HEK293 (cell line): ENCODE results near the gene ADIPOR2.
A peak's percentile ranks its signal among the peaks of the same experiment; 100 is the strongest.

Experiments
- CTCF ChIA-PET: fragments of 350-600 bp; formaldehyde crosslinking; extraction: SDS; loops from one replicate; lab custom pipeline; 2021; ENCODE audit warnings: antibody characterized with exemption; lab: Yijun Ruan, JAX
- POLR2A ChIA-PET: fragments of 300-600 bp; formaldehyde crosslinking; extraction: SDS; loops from one replicate; lab custom pipeline; 2020; ENCODE audit warnings: antibody characterized with exemption, inconsistent platforms; lab: Yijun Ruan, JAX
- H3K27ac ChIP-seq: fragments of 200-500 bp; sonication (Bioruptor generic); 2 replicates; pipeline ENCODE4 v1.5.1; 2014; ENCODE audit warnings: low read depth, low read length, control low read depth, inconsistent platforms; ENCODE audit errors: extremely low read depth
- H3K36me3 ChIP-seq, 2 experiments: fragments of 200-500 bp in 1 of 2; sonication (Bioruptor generic) in 1 of 2; 1 replicate in 1 of 2; 2 replicates in 1 of 2; pipeline ENCODE4 v1.5.1; 2014 to 2017; ENCODE audit warnings: inconsistent platforms in 2 of 2, low read length in 2 of 2; ENCODE audit not compliant: control insufficient read depth in 2 of 2, insufficient read depth in 1 of 2
- H3K4me1 ChIP-seq: fragments of 200-500 bp; sonication (Bioruptor generic); 2 replicates; pipeline ENCODE4 v1.5.1; 2014; ENCODE audit warnings: mild to moderate bottlenecking, low read length, inconsistent platforms; ENCODE audit not compliant: control insufficient read depth, insufficient read depth
- H3K4me3 ChIP-seq: 2 replicates; pipeline ENCODE4 v1.5.1; 2011; ENCODE audit warnings: low read depth, mild to moderate bottlenecking, control low read depth, low read length, moderate library complexity
- H3K9me3 ChIP-seq: fragments of 200-500 bp; sonication (Bioruptor generic); 2 replicates; pipeline ENCODE4 v1.5.1; 2014; ENCODE audit warnings: low read depth, low read length, inconsistent platforms; ENCODE audit not compliant: control insufficient read depth, insufficient read depth
- BCL11A ChIP-seq: fragments of 450-650 bp; formaldehyde crosslinking; IDR thresholded peaks from 2 replicates; pipeline ENCODE4 v1.5.1; 2016; ENCODE audit warnings: low read depth, missing biosample characterization, missing genetic modification characterization
- FEZF1 ChIP-seq: fragments of 450-650 bp; formaldehyde crosslinking; IDR thresholded peaks from 2 replicates; pipeline ENCODE4 v1.5.1; 2016; ENCODE audit warnings: missing biosample characterization, missing genetic modification characterization
- GFI1B ChIP-seq: fragments of 450-650 bp; formaldehyde crosslinking; IDR thresholded peaks from 2 replicates; pipeline ENCODE4 v1.5.1; 2016; ENCODE audit warnings: missing biosample characterization, missing genetic modification characterization
- KLF1 ChIP-seq: fragments of 450-650 bp; formaldehyde crosslinking; IDR thresholded peaks from 2 replicates; pipeline ENCODE4 v1.5.1; 2016; ENCODE audit warnings: missing biosample characterization, missing genetic modification characterization
- KLF16 ChIP-seq: fragments of 450-650 bp; formaldehyde crosslinking; IDR thresholded peaks from 2 replicates; pipeline ENCODE4 v1.5.1; 2017; ENCODE audit warnings: missing biosample characterization, missing genetic modification characterization
- KLF7 ChIP-seq: fragments of 450-650 bp; formaldehyde crosslinking; IDR thresholded peaks from 2 replicates; pipeline ENCODE4 v1.5.1; 2016; ENCODE audit warnings: missing biosample characterization, missing genetic modification characterization, borderline replicate concordance
- MYNN ChIP-seq: fragments of 450-650 bp; formaldehyde crosslinking; IDR thresholded peaks from 2 replicates; pipeline ENCODE4 v1.5.1; 2016; ENCODE audit warnings: missing biosample characterization, missing genetic modification characterization, borderline replicate concordance
- TRIM28 ChIP-seq: IDR thresholded peaks from 2 replicates; pipeline ENCODE4 v1.6.1; 2011; ENCODE audit warnings: low read length, control low read depth, borderline replicate concordance
- ZBTB7A ChIP-seq: fragments of 450-650 bp; formaldehyde crosslinking; IDR thresholded peaks from 2 replicates; pipeline ENCODE4 v1.5.1; 2016; ENCODE audit warnings: low read depth, missing biosample characterization, missing genetic modification characterization
- ZBTB8A ChIP-seq: fragments of 450-650 bp; formaldehyde crosslinking; IDR thresholded peaks from 2 replicates; pipeline ENCODE4 v1.5.1; 2016; ENCODE audit warnings: missing biosample characterization, missing genetic modification characterization
- ZFP3 ChIP-seq: fragments of 450-650 bp; formaldehyde crosslinking; IDR thresholded peaks from 2 replicates; pipeline ENCODE4 v1.5.1; 2016; ENCODE audit warnings: low read depth, missing biosample characterization, missing genetic modification characterization
- ZNF174 ChIP-seq: fragments of 450-650 bp; formaldehyde crosslinking; IDR thresholded peaks from 2 replicates; pipeline ENCODE4 v1.5.0; 2017; ENCODE audit warnings: missing biosample characterization, mild to moderate bottlenecking, missing genetic modification characterization
- ZNF2 ChIP-seq: fragments of 450-650 bp; formaldehyde crosslinking; IDR thresholded peaks from 2 replicates; pipeline ENCODE4 v1.5.1; 2016; ENCODE audit warnings: missing biosample characterization, missing genetic modification characterization
- ZNF274 ChIP-seq, 2 experiments: fragments of 200-500 bp in 1 of 2; fragments of 450-650 bp in 1 of 2; sonication (Bioruptor generic) in 1 of 2; formaldehyde crosslinking in 1 of 2; IDR thresholded peaks; 2 replicates each; pipeline versions ENCODE4 v1.5.1 to v1.6.1; 2014 to 2016; ENCODE audit warnings: borderline replicate concordance in 1 of 2, inconsistent platforms in 1 of 2, low read length in 1 of 2, missing biosample characterization in 1 of 2, missing genetic modification characterization in 1 of 2
- ZNF350 ChIP-seq: fragments of 450-650 bp; formaldehyde crosslinking; IDR thresholded peaks from 2 replicates; pipeline ENCODE4 v1.5.0; 2017; ENCODE audit warnings: missing biosample characterization, mild to moderate bottlenecking, missing genetic modification characterization
- ZNF366 ChIP-seq: fragments of 450-650 bp; formaldehyde crosslinking; conservative IDR thresholded peaks from 2 replicates; pipeline ENCODE4 v1.5.1; 2016; ENCODE audit warnings: missing biosample characterization, missing genetic modification characterization
- ZNF404 ChIP-seq: fragments of 450-650 bp; formaldehyde crosslinking; IDR thresholded peaks from 2 replicates; pipeline ENCODE4 v1.5.1; 2017; ENCODE audit warnings: missing biosample characterization, missing genetic modification characterization
- ZNF555 ChIP-seq: fragments of 450-650 bp; formaldehyde crosslinking; conservative IDR thresholded peaks from 2 replicates; pipeline ENCODE4 v1.5.1; 2017; ENCODE audit warnings: missing biosample characterization, mild to moderate bottlenecking, missing genetic modification characterization, inconsistent platforms
- ZNF600 ChIP-seq: fragments of 450-650 bp; formaldehyde crosslinking; IDR thresholded peaks from 2 replicates; pipeline ENCODE4 v1.5.1; 2016; ENCODE audit warnings: missing biosample characterization, missing genetic modification characterization
- ZNF626 ChIP-seq: fragments of 450-650 bp; sonication (Bioruptor Pico); formaldehyde crosslinking; IDR thresholded peaks from 2 replicates; pipeline ENCODE4 v1.5.1; 2018; ENCODE audit warnings: missing biosample characterization, missing genetic modification characterization, inconsistent platforms
- ZNF660 ChIP-seq: fragments of 450-650 bp; IDR thresholded peaks from 2 replicates; pipeline ENCODE4 v1.5.1; 2018; ENCODE audit warnings: missing biosample characterization, mild to moderate bottlenecking, missing genetic modification characterization
- ZNF747 ChIP-seq: fragments of 450-650 bp; formaldehyde crosslinking; IDR thresholded peaks from 2 replicates; pipeline ENCODE4 v1.5.1; 2016; ENCODE audit warnings: missing biosample characterization, missing genetic modification characterization
- TF ChIP-seq, protein P1 (sequence below): fragments of 450-650 bp; formaldehyde crosslinking; IDR thresholded peaks from 2 replicates; pipeline ENCODE4 v1.5.1; 2017; ENCODE audit warnings: missing biosample characterization, missing genetic modification characterization

ADIPOR2 gene

DNA sequence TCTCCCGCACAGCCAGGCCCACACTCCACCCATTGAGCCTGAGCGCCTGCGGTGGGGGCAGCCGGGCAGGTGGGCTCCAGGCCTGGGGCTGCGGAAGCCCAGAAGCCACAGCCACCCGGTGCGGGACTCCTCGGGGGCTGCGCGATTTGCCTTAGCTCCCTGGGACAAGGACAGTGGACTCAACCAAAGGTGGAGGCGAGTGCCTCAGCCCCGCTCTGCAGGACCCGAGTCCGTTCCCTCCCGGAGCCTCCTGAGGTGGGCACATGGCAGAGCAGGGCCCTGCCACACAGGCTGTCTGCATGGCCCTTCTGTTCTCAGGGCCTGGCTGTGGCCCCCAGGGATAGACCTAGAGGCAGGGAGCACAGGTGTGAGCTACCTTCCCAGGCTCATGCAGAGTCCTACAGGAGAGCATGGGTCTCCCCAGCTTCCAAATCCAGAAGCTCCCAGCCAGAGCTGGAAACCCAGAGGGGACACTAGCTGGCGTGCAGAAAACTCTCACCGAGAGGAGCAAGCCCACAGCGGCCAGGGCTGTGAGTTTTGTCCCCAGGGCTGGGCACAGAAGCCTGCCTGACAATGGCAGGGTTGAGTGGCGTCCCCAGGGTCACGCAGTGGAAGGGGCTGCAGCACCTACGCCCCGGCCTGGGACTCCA is 107.2 kb downstream of the ADIPOR2 start:
- POLR2A ChIA-PET, result no interaction called here
- H3K27ac ChIP-seq, result no peak overlapping the region

DNA sequence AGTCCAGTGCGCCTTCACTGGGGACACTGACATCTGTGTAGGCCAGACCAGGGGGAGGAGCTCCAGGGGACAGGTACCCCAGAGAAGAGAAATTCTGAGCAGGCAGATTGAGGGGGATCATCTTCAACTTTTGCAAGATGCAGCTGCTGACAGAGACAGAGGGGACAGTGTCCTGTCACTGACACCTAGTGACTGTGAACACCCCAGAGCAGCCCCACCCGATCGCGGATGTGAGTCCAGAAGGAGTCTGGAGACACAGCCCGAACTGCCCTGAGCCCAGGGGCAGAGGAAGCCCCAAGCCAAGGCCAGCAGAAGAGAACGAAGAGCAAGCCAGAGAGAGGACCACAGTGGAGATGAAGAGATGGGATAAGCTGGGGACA is 107.8 kb downstream of the ADIPOR2 start:
- TF ChIP-seq KLF7 (tag by site-specific recombination), result no peak
- no peak for TF ChIP-seq ZNF660
- no peaks in the 10 kb centered on the region for H3K9me3 ChIP-seq
- CTCF ChIA-PET, result interaction anchor here (0.5 to 2.3 kb wide), 4 partner anchors 13 to 146 kb away, joined by 3 to 13 read pairs (median 3); no protein-coding TSS in a partner anchor
- POLR2A ChIA-PET, result no interaction called here
- H3K36me3 ChIP-seq, result no peaks in the 10 kb centered on the region
- no peaks in the 10 kb centered on the region; the same call in 1 of the 2 replicates for H3K4me1 ChIP-seq
- H3K4me3 ChIP-seq, result no peak overlapping the region
- no peak overlapping the region for H3K27ac ChIP-seq

More for the DNA sequence above, 107.2 kb downstream of the ADIPOR2 start:
- TF ChIP-seq ZNF600 (peak; percentile 27; the same call in 1 of the 2 replicates), KLF7 (tag by site-specific recombination) (no peak), MYNN (tag by site-specific recombination) (no peak)
- no peak overlapping the region for H3K4me3 ChIP-seq
- CTCF ChIA-PET, result interaction anchor here (0.5 to 2.3 kb wide), 6 partner anchors 13 to 486 kb away, joined by 3 to 13 read pairs (median 3); no protein-coding TSS in a partner anchor
- no peaks in the 10 kb centered on the region for H3K36me3 ChIP-seq
- no peaks in the 10 kb centered on the region for H3K9me3 ChIP-seq
- no peaks in the 10 kb centered on the region; the same call in 1 of the 2 replicates for H3K4me1 ChIP-seq

- Histone ChIP-seq H3K4me1 (no peaks in the 10 kb centered on the region; the same call in 1 of the 2 replicates), H3K4me3 (no peak overlapping the region), H3K36me3 (no peaks in the 10 kb centered on the region), H3K9me3 (no peaks in the 10 kb centered on the region), H3K27ac (no peak overlapping the region)
- ChIA-PET POLR2A (no interaction called here), CTCF (interaction anchor here (0.7 to 2.3 kb wide), 4 partner anchors 8 to 1148 kb away, joined by 3 to 13 read pairs (median 3); no protein-coding TSS in a partner anchor)
- TF ChIP-seq ZNF174, result no peak
- TF ChIP-seq ZNF366 (tag by site-specific recombination), result no peak
- no peak for TF ChIP-seq ZNF274 (IDR thresholded peaks at IDR 0.05; ENCODE audit: low read length)
- no peak for TF ChIP-seq ZNF274 (tag by site-specific recombination; IDR thresholded peaks at IDR 0.05; ENCODE audit: borderline replicate concordance)
- TF ChIP-seq KLF1 (tag by site-specific recombination), result no peak
- no peak for TF ChIP-seq ZBTB8A (tag by site-specific recombination)
- no peak for TF ChIP-seq FEZF1 (tag by site-specific recombination)
- TF ChIP-seq, protein P1, sequence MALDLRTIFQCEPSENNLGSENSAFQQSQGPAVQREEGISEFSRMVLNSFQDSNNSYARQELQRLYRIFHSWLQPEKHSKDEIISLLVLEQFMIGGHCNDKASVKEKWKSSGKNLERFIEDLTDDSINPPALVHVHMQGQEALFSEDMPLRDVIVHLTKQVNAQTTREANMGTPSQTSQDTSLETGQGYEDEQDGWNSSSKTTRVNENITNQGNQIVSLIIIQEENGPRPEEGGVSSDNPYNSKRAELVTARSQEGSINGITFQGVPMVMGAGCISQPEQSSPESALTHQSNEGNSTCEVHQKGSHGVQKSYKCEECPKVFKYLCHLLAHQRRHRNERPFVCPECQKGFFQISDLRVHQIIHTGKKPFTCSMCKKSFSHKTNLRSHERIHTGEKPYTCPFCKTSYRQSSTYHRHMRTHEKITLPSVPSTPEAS (tag by site-specific recombination), result no peak
- TF ChIP-seq ZNF2 (tag by site-specific recombination), result no peak
- no peak for TF ChIP-seq ZBTB7A
Observed at GRCh38 chr12:1799051-1799881, 108.4 kb downstream of the ADIPOR2 start.

GRCh38 chr12:1799882-1800400 is 109.1 kb downstream of the ADIPOR2 start:
- Histone ChIP-seq H3K9me3 (no peaks in the 10 kb centered on the region), H3K36me3 (no peaks in the 10 kb centered on the region), H3K27ac (no peak overlapping the region), H3K4me3 (no peak overlapping the region), H3K4me1 (no peaks in the 10 kb centered on the region; the same call in 1 of the 2 replicates)
- POLR2A ChIA-PET, result interaction anchor here (0.7 kb wide), 1 partner anchor 163 kb away, joined by 5 read pairs; no protein-coding TSS in a partner anchor
- CTCF ChIA-PET, result interaction anchor here (0.7 to 2.3 kb wide), 4 partner anchors 9 to 1148 kb away, joined by 3 to 13 read pairs (median 3); no protein-coding TSS in a partner anchor
- no peak for TF ChIP-seq ZNF350 (tag by site-specific recombination)
- TF ChIP-seq ZNF404 (tag by site-specific recombination), result no peak
- no peak for TF ChIP-seq ZNF747 (tag by site-specific recombination)
- no peak for TF ChIP-seq ZFP3 (tag by site-specific recombination)
- no peak for TF ChIP-seq KLF16 (tag by site-specific recombination)
- no peak for TF ChIP-seq TRIM28
- no peak for TF ChIP-seq GFI1B (tag by site-specific recombination)
- TF ChIP-seq ZNF626 (tag by site-specific recombination), result no peak
- no peak for TF ChIP-seq BCL11A (tag by site-specific recombination)
- TF ChIP-seq ZNF555, result no peak
